ENCODE data around the gene TBC1D17.

Gene TBC1D17

DNA sequence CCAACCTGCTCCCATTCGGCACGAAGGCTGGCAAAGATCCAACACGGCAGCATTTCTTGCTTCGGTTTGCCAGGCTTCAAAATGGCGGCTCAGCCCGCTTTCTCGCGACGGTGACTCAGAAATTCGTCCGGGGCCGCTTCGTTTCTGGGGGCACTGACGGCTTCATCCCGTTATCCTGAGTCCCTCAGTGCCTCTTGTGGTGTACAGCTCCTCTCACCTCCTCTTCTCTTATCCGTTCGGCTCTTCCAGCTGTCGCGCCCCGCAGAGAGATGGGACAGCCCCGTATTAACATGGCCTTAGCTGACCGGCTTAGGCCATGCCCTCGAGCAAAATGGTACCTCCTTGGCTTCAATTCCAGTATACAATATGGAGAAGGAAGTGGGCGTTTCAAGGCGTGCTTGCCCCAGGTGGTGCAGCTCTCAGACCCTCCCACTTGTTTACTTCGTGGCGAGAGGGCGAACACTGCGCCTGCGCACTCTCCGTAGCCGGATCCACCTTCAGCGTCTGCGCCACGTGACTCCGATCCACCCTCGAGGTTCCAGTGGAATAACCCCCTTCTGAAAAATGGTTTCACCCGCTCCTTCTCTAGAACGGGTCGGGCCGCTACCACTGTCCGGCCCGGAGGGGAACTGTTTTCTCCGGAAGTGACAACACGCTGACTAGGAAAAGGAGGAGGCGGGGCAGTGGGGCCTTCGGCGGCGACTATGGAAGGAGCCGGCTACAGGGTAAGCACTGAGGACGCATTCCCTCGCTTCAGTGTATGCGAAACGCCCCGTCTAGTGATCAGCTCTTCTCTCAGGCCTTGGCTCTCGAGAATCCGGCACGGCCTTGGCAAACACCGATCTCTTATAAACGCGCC lies at the start of gene TBC1D17, which contains the start of gene AKT1S1:
Gene TBC1D17 (plus strand): TSS at position 683 of the 859 bp plus-strand sequence. CDS start 22 bp downstream, at position 705.
Gene AKT1S1 (minus strand): TSS at position 336 of the 859 bp plus-strand sequence. CDS start 4,060 bp downstream, outside the sequence.
- DNase-seq (ENCODE audit: low spot score) = peak; percentile 100

DNA sequence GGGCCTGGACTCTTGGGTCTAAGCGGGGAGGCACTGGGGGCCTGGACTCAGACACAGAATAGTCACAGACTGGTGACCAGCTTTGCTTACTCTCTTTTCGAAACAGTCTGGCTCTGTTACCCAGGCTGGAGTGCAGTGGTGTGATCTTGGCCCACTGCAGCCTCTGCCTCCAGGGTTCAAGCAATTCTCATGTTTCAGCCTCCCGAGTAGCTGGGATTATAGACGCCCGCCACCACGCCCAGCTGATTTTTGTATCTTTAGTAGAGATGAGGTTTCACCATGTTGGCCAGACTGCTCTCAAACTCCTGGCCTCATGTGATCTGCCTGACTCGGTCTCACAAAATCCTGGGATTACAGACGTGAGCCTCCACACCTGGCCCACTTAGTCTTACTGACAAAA lies 48.3 kb upstream of the TBC1D17 start:
- DNase-seq (ENCODE audit: low spot score) = no peak

DNA sequence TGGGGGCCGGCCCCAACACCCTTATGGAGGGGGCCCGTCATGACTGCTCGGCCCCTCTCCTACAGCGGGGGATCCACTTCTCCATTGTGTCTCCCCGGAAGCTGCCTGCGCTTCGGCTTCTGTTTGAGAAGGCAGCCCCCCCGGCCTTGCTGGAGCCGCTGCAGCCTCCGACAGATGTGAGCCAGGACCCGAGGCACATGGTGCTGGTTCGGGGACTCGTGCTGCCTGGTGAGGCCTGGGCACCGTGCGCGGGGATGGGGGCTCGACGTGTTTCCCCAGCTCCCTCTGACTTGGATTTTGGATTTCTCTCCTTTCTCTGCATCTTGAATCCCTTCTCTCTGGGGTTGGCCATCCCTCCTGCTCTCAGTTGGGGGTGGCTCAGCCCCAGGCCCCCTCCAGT lies 47.8 kb upstream of the TBC1D17 start:
- DNase-seq (ENCODE audit: low spot score) = no peak

DNA sequence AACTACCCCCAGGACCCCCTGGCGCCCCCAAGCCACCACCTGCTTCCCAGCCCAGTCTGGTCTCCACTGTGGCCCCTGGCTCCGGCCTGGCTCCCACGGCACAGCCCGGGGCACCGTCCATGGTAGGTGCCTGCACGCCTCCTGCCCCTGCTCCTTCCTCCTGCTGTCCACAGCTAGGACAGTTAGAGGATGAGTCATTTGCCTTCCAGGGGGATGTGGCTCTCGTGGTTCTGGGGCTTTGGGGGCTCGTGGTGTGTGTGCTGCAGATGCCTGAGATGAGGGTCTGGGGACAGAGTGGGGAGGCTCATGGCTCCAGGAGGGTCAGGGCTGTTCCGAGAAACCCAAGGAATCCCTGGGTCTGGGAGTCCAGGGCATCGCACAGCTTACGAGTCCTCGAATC lies 46.7 kb upstream of the TBC1D17 start:
- DNase-seq (ENCODE audit: low spot score) = no peak

DNA sequence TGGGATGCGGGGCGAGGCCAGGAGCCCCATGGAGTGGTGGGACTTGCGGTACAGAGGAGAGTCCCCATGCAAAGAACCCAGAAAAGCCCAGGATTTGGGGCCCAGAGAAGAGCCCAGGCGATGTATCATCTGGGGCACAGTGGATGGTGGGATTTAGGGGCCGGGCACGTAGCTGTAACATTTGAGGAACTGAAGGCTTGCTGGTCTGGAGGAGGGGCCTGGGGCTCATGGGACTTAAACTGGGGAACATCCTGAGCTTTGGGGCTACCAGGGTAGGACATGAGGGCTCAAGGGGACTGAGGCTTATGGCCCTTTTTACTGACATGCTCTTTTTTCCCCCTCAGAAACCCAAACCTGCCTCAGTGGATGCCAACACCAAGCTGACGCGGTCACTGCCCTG lies 45.9 kb upstream of the TBC1D17 start:
- no peak for DNase-seq (ENCODE audit: low spot score)

DNA sequence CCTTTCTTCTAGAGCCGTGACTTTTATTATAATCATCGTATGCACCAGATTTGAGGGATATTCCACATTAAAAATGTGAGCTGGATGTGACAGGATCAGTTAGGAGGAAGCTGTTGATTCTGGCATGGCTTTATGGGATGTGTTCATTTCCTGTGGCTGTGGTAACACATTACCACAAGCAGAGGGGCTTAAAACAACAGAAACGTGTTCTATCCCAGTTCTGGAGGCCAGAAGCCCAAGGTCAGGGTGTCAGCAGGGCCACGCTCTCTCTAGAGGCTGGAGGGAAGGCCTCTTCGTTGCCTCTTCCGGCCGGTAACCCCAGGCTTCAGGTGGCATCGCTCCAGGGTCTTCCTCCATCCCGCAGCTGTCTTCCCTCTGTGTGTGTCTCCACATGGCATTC lies 44.9 kb upstream of the TBC1D17 start:
- DNase-seq (ENCODE audit: low spot score) = no peak

DNA sequence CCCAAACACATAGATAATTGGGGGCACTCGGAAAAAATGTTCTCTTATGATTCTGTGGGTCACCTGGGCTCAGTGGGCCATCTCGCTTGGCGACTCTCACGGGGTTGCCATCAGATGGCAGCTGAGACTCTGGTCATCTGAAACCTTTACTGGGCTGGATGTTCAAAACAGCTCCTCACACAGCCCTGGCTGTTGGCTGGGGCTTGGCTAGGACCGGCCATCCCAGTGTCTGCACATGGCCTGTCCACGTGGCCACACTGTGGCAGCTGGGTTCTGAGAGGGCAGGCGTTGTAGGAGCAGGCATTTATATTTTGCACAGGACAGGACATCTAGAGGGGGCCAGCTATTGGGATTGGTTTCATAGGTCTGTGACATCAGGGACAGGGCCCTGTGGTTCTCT lies 43.9 kb upstream of the TBC1D17 start:
- no peak for DNase-seq (ENCODE audit: low spot score)

DNA sequence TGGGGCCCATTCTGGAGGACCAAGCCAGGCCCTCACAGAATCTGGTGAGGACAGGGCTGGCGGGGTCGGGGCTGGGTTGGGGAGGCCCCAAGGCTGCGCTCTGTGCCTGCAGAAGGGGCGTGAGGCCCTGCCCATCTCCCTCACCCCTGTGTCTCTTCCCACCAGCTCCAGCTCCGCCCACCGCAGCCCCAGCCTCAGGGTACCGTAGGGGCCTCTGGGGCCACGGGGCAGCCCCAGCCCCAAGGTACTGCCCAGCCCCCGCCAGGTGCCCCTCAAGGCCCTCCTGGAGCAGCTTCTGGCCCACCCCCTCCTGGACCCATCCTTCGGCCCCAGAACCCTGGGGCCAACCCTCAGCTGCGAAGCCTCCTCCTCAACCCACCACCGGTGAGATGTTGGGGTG lies 41.9 kb upstream of the TBC1D17 start:
- no peak for DNase-seq (ENCODE audit: low spot score)

DNA sequence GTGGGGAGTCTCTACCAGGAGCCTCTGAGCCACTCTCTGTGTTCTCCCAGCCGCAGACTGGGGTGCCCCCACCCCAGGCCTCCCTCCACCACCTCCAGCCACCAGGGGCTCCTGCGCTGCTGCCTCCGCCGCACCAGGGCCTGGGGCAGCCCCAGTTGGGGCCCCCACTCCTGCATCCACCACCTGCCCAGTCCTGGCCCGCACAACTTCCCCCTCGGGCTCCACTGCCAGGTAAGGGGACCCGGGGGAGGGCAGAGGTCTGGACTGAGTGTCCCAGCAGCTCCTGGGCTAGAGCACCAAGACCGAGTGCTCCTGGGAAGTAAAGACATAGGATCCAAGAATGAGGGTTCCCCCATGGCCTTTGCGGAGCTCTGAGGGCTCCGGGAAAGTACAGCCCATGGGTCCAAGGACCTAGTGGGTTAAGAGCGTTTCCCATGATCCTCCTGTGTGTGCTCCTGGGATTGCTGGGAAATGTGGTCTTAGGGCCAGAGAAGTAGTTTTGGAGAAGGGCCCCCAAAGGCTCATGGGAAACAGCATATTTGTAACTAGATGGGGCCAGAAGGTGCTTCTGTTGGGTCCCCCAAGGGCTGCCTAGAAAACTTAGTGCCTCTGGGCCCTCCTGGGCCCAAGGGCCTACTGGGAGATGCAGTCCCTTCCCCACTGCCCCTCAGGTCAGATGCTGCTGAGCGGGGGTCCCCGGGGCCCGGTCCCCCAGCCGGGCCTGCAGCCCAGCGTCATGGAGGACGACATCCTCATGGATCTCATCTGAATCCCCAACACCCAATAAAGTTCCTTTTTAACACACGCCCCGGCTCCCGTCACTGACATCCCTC lies 41.1 kb upstream of the TBC1D17 start:
- DNase-seq (ENCODE audit: low spot score) = no peak

DNA sequence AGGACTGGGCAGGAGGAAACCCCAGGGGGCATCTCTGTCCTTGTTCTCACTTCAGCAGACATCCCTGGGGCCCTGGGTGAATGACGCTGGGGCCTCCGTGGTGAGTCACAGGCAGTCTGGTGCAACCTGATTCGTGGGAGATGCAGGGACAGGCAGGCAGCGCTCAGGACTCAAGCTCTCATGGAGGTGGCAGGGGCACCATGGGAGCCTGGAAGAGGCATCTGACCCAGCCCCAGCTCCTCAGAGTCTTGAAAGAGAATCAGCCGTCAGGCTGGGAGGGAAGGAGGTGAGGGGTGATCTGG lies 40.5 kb upstream of the TBC1D17 start:
- DNase-seq (ENCODE audit: low spot score) = no peak

DNA sequence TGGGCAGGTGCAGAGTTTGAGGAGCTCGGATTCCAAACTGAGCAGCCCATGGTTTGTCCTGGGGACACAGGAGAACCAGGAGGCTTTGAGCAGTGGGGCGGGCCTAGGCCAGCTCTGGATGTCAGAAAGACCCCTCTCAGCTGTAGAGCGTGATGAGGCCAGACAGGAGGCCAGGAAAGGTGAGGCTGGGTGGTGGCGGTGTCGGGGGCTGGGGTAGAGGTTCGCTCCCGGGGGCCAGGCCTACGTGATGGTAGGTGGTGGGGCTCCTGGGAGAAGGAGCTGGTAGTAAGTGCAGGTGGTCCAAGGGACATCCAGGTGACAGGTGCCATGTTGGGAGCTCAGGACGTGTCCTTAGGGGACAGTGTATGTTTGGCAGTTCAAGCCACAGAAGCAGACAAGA lies 40.1 kb upstream of the TBC1D17 start:
- no peak for DNase-seq (ENCODE audit: low spot score)

DNA sequence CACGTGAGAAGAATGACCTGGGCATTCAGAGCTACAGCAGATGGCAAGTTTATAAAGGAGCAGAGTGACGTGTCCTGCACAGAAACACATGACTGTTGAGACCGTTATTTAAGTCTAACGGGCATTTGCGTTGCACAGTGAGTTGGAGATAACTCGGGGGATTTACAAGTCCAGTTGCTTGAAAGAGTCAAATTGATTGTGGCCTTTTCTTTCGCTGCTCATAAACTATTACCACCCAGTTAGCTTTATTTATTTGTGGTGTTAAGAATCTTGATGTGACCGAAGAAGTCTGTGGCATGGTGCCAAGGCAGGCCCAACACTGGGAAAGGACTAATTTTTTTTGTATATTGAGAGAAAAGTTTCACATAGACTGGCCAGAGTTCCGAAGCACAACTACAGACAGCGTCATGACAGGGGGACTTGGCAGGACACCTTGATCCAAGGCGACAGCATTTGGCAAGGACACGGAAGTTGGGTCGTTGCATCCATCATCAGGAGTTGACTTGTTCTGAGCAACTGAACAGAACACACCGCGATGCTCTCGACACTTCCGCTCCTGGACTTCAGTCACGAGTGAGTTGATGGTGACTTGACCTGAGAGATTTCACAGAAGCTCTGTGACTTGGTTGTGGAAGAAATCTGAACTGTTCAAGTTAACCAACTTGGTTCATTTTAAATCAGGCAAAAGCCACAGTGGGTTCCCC lies 38.5 kb upstream of the TBC1D17 start:
- DNase-seq (ENCODE audit: low spot score) = no peak

DNA sequence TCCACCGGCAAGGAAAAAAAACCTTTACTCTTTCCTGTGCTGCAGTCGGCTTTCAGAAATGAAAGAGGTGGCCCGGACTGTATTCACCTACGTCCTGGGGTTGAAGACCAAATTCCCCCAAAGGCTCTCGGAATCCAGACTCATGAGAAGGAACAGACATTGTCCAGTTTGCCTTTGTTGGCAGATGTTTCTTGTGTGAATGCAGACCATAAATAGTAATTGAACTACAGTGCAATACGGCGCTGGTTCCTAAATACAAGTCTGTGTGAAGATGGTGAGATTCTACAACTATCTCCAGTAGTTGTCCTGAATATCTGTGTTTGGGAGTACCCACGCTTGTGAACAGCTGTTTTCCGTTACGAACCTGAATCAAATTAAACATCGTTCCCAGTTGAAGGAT lies 37.8 kb upstream of the TBC1D17 start:
- DNase-seq (ENCODE audit: low spot score) = no peak

DNA sequence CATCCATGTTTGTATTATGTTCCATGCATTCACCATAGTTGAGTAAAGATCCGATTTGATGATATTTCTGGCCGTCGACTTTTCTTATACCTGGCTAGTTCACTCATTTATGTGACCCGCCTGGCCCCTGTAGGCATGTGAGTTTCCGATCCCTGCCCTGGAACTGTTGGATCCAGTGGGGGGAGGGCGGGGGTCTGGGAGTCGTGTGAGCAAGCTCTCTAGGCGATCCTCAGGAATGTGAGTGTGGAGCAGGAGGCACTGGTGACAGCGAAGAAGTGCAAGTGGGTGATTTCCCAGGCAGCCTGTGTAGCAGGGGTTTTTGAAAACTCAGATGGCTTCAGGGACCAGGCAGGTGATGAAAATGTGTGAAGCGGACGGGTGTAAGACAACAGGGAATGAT lies 37.2 kb upstream of the TBC1D17 start:
- DNase-seq (ENCODE audit: low spot score) = no peak

DNA sequence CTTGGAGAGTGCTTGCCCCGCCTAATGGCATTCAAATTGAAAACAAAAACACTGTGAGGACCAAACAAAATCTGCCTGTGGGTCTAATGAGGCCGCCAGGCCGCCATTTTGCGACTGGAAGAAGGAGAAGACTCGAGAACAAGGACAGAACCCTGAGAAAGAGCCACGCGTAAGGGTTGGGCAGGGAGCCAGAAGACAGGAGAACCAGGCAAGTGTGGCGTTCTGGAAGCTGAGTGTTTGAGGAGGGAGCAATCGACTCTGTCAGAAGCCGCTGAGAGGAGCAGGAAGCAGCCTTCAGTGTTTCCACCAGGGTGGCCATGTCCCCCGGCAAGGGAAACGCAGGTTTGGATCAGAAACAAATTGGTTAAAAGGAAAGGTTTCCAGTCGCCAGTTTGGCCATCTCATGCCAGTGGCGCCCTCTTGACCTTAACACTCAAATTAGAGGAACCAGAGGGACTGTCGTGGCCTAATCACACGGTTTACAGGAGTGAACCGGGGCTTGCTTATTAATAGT lies 36.7 kb upstream of the TBC1D17 start:
- DNase-seq (ENCODE audit: low spot score) = no peak

DNA sequence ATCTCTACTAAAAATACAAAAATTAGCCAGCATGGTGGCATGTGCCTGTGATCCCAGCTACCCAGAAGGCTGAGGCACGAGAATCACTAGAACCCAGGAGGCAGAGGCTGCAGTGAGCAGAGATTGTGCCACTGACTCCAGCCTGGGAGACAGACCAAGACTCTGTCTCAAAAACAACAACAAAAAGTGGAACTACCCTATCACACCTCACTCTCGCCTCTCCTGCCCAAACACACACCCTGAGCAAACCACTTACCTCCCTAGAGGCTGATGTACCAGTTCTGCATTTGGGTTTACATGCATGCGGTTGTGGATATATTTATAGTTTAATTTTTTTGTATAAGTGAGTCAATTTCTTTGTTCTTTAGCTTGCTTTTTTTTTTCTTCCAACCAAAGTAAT lies 34.2 kb upstream of the TBC1D17 start:
- peak; percentile 39 for DNase-seq (ENCODE audit: low spot score)

DNA sequence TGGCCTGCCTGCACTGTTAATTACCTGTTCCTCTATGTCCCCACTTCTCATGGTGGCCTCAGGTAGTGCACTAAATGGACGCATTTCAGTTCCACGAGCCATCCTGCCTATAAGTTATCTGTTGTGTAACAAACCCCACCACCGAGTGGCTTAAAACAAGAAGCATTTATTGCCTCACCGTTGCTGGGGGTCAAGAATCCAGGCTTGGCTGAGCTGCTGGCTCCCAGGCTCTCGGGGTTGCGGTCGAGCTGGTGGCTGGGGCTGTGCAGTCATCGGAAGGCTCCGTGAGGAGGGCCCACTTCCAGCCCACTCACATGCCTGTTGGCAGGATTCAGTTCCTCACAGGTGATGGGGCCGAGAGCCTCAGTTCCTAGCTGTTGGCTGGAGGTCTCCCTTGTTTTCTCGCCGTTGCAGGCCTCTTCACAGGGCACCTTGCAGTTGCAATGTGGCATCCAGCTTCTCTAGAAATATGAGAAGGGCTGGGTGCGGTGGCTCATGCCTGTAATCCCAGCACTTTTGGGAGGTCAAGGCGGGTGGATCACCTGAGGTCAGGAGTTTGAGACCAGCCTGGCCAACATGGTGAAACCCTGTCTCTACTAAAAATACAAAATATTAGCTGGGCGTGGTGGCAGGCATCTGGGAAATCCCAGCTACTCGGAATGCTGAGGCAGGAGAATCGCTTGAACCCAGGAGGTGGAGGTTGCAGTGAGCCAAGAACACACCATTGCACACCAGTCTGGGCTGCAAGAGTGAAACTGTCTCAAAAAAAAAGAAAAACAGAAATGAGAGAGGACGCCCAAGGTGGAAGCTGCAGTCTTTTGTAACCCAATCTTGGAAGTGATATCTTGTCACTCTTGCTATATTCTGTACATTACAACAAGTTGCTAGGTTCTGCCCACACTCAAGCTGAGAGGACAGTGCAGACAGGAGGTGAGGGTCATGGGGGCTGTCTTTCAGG lies 33.1 kb upstream of the TBC1D17 start:
- DNase-seq (ENCODE audit: low spot score) = no peak

DNA sequence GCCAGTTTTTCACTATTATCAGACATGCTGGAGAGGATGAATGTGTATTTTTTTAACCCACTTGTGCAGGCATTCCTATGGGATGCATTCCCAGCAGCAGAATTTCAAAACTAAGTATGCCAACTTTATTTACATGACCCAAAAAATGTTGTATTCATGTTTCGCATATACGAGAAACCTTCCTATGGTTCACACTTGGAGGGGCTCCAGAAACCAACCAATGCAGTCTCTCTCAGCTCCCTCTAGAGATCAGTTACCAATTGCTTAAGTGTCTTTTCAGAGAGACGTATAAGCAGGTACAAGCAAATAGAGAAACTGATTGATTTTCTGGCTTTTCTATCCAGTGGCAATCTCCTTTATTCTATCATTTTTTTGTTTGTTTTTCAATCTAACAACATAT lies 32.1 kb upstream of the TBC1D17 start:
- DNase-seq (ENCODE audit: low spot score) = no peak

DNA sequence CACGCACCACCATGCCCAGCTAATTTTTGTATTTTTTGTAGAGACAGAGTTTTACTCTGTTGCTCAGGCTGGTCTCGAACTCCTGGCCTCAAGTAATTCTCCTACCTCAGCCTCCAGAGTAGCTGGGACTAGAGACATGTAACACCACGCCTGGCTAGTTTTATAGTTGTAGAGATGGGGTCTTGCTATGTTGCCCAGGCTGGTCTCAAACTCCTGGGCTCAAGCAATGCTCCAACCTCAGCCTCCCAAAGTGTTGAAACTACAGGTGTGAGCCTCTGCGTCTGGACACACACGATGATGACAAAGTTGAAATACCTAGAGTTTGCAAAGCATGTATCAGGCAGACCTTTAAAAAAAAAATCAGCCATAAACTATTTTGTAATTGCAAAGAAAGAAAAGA lies 31.1 kb upstream of the TBC1D17 start:
- DNase-seq (ENCODE audit: low spot score) = no peak

DNA sequence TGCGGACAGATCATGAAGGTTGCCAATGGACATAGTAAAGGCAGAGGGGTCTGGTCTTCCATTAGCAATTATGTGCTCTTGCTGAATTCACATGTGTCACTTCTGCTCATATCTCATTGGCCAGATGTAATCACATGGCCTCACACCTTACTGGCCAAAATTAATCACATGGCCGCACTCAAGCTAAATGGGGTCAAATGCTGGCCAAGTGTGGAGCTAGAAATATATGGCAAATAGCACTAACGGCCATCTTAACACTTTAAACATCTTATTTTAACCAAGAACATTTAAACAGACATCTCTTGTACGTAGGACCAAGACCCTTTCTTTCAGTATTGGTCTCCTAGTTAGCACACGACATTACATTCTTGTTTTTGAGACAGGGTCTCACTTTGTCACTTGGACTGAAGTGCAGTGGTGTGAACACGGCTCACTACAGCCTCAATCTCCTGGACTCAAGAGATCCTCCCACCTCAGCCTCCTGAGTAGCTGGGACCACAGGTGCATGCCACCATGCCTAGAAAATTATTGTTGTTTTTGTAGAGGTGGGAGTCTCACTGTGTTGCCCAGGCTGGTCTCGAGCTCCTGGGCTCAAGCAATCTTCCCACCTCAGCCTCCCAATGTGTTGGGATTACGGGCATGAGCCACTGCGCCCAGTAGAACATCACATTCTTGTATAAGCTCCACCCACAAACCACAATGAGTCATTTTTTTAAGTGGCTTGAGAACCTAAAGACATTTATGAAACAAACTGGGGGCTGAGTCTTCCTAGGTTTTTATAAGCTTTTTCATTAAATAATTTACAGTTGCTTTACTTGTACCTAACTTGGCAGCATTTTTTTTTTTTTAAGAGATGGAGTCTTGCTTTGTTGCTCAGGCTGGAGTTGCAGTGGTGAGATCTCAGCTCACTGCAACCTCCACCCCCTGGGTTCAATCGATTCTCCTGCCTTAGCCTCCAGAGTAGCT lies 29.5 kb upstream of the TBC1D17 start:
- DNase-seq (ENCODE audit: low spot score) = peak; percentile 37

All from NAMALWA (cell line).